Lung (tissue), 13 donors: ENCODE results near the gene ZBTB6. TPM values are rescaled to one million over a fixed set of nuclear protein-coding genes. Genes with fewer than 3 reads are reported as not detected.
A peak's percentile ranks its signal among the peaks of the same experiment; 100 is the strongest.

Experiments used
- ATAC-seq: fragments of 200-7000 bp; cut with Tn5 transposase; one replicate; pipeline ENCODE4 v1.9.1; 2020; ENCODE audit warnings: moderate number of reproducible peaks; ENCODE audit not compliant: insufficient read depth, low FRiP score
- DNase-seq, 3 donors: peaks; one replicate each; pipeline ENCODE4 v3.0.0-alpha.2; 2013 to 2017
- H3K27ac ChIP-seq, 2 donors: one replicate each; pipeline ENCODE4 v1.5.1; 2013; ENCODE audit warnings: mild to moderate bottlenecking in 2 of 2, moderate library complexity in 2 of 2, control low read depth in 1 of 2, inconsistent platforms in 1 of 2, low read depth in 1 of 2, low read length in 1 of 2
- H3K27me3 ChIP-seq, 3 donors: one replicate each; pipeline ENCODE4 v1.5.1; 2013; ENCODE audit warnings: low read length in 2 of 3; ENCODE audit not compliant: control insufficient read depth in 3 of 3, insufficient read depth in 3 of 3
- H3K36me3 ChIP-seq, 4 donors: one replicate each; pipeline ENCODE4 v1.5.1; 2013; ENCODE audit warnings: low read length in 4 of 4, mild to moderate bottlenecking in 1 of 4, moderate library complexity in 1 of 4; ENCODE audit not compliant: control insufficient read depth in 4 of 4, insufficient read depth in 4 of 4
- H3K4me1 ChIP-seq, 5 donors: one replicate each; pipeline ENCODE4 v1.5.1; 2013; ENCODE audit warnings: low read length in 5 of 5, mild to moderate bottlenecking in 2 of 5, moderate library complexity in 1 of 5; ENCODE audit not compliant: control insufficient read depth in 5 of 5, insufficient read depth in 5 of 5
- H3K4me3 ChIP-seq: one replicate; pipeline ENCODE4 v1.5.1; 2013; ENCODE audit warnings: mild to moderate bottlenecking, control low read depth, moderate library complexity
- H3K9ac ChIP-seq, 2 donors: one replicate each; pipeline ENCODE4 v1.5.1; 2013; ENCODE audit warnings: low read length in 2 of 2, control low read depth in 1 of 2; ENCODE audit not compliant: insufficient read depth in 1 of 2
- H3K9me3 ChIP-seq, 4 donors: one replicate each; pipeline ENCODE4 v1.5.1; 2013; ENCODE audit warnings: low read length in 3 of 4, mild to moderate bottlenecking in 1 of 4, moderate library complexity in 1 of 4; ENCODE audit not compliant: control insufficient read depth in 4 of 4, insufficient read depth in 3 of 4
- WGBS, 2 donors: extraction: QIAGEN DNeasy Blood & Tissue Kit; methylation state at CpG; one replicate each; pipeline ENCODE4 v1.1.7; 2013; 5-methylcytosine and 5-hydroxymethylcytosine counted together
- polyA plus RNA-seq, 2 donors: library from polyadenylated mRNA; stranded (reverse); fragments of 200-250 nt; gene quantifications; one replicate each; pipeline ENCODE4 v1.2.1, GENCODE V29; 2013
- small RNA-seq: library from RNA; depleted of rRNA; stranded (forward); fragments of <200 nt; gene quantifications from one replicate; pipeline ENCODE3, GENCODE V24; 2014; ENCODE audit warnings: low replicate concordance
- total RNA-seq, 2 donors: library from RNA; depleted of rRNA in 1 of 2; stranded (reverse); fragments of >200 nt in 1 of 2; gene quantifications; one replicate each; pipeline ENCODE4 v1.2.1, GENCODE V29; 2014 to 2021
- TF ChIP-seq, protein P1 (sequence below): IDR thresholded peaks from 2 replicates; pipeline ENCODE4 v1.5.1; 2012; ENCODE audit warnings: mild to moderate bottlenecking; ENCODE audit errors: control extremely low read depth, extremely low read depth
- donor health status: control.
- donor health status: control.
- donor health status: Bipolar disorder and iron deficiency.
- donor health status: healthy.
- donor health status: DM: yes; HTN: yes; CAD: no.

Gene ZBTB6
- total and polyA plus RNA-seq, 4 donors: 2.5 to 16.6 (median 6.1) TPM

GRCh38 chr9:122865300-122865699 lies 47.8 kb downstream of the ZBTB6 start:
- 69 to 72% methylated on average over 7 of the region's 7 CpGs for WGBS, 2 donors
- H3K9ac ChIP-seq: no peak overlapping the region
- no peak for ATAC-seq
- TF ChIP-seq, protein P1, sequence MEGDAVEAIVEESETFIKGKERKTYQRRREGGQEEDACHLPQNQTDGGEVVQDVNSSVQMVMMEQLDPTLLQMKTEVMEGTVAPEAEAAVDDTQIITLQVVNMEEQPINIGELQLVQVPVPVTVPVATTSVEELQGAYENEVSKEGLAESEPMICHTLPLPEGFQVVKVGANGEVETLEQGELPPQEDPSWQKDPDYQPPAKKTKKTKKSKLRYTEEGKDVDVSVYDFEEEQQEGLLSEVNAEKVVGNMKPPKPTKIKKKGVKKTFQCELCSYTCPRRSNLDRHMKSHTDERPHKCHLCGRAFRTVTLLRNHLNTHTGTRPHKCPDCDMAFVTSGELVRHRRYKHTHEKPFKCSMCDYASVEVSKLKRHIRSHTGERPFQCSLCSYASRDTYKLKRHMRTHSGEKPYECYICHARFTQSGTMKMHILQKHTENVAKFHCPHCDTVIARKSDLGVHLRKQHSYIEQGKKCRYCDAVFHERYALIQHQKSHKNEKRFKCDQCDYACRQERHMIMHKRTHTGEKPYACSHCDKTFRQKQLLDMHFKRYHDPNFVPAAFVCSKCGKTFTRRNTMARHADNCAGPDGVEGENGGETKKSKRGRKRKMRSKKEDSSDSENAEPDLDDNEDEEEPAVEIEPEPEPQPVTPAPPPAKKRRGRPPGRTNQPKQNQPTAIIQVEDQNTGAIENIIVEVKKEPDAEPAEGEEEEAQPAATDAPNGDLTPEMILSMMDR: no peak
- peak overlapping the region in 1 of 2 donors; percentile 9 for H3K27ac ChIP-seq
- DNase-seq: peak in 1 of 3 donors; percentile 3
- H3K4me3 ChIP-seq: no peak overlapping the region
- no peaks in the 10 kb centered on the region for H3K27me3 ChIP-seq
- peaks cover 0 to 22% (median 4%) of the 10 kb centered on the region in 4 donors for H3K36me3 ChIP-seq
- no peaks in the 10 kb centered on the region for H3K9me3 ChIP-seq
- no peaks in the 10 kb centered on the region for H3K4me1 ChIP-seq

- Histone ChIP-seq H3K9ac (no peak overlapping the region), H3K4me1 (no peaks in the 10 kb centered on the region), H3K27ac (no peak overlapping the region), H3K9me3 (no peaks in the 10 kb centered on the region), H3K4me3 (no peak overlapping the region), H3K27me3 (no peaks in the 10 kb centered on the region), H3K36me3 (peaks cover 7 to 24% (median 8%) of the 10 kb centered on the region in 4 donors)
- DNase-seq (no peak), ATAC-seq (no peak)
- TF ChIP-seq, protein P1: no peak
- WGBS, 2 donors: 100% methylated on average over 3 of the region's 3 CpGs
Measured at GRCh38 chr9:122863407-122863806, 49.7 kb downstream of the ZBTB6 start.

DNA sequence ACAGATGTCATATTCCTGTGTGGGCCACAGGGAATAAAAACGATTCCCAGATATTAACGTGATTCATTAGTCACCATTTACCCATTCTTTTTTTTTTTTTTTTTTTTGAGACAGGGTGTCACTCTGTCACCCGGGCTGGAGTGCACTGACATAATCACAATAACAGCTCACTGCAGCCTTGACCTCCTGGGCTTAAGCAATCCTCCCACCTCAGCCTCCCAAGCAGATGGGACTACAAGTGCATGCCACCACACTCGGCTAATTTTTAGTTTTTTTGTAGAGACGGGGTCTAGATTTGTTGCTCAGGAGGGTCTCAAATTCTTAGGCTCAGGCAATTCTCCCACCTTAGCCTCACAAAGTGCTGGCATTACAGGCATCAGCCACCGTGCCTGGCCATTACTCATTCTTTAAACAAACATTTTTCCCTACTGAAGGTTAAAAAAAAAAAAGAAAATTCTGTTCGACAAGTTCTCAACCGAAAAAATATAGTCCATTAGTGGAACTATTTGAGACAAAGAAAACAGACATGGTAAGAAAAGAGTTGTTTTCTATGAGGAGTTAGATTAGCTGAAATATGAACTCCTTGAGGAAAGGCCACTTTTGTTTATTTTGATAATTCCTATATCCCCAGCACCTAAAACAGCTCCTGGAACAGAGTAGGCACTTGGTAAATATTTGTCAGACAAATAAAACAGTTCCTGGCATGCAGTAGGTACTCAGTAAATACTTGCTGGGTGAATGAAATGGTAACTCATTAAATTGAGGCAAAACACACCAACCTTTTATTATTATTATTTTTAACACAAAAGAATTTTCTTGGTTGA lies 52.6 kb downstream of the ZBTB6 start:
- WGBS, 2 donors: 88 to 98% methylated on average over 8 of the region's 8 CpGs

More for the DNA sequence above, 52.6 kb downstream of the ZBTB6 start:
- ATAC-seq: no peak
- Histone ChIP-seq H3K9ac (no peak overlapping the region), H3K36me3 (peaks cover 13 to 38% (median 18%) of the 10 kb centered on the region in 4 donors), H3K27ac (no peak overlapping the region), H3K9me3 (no peaks in the 10 kb centered on the region), H3K27me3 (no peaks in the 10 kb centered on the region), H3K4me1 (no peaks in the 10 kb centered on the region), H3K4me3 (no peak overlapping the region)
- no peak for DNase-seq
- TF ChIP-seq, protein P1: no peak

Small RNA genes within 50 kb of the gene (small RNA-seq; reads per million reads assigned to genes)
- gene RNY1P15 (not detected), gene SNORD90 (2,324 reads per million, percentile 100 among the genes with 10 or more reads in this experiment)

Other genes starting within 250 kb of the ZBTB6 start
- not detected for gene OR1L3, start 238.2 kb downstream of the ZBTB6 start, total RNA-seq
- gene OR1L3, start 238.2 kb downstream of the ZBTB6 start, polyA plus RNA-seq: not detected
- gene OR1L4, start 189.3 kb downstream of the ZBTB6 start, total RNA-seq: not detected
- not detected for gene OR1L4, start 189.3 kb downstream of the ZBTB6 start, polyA plus RNA-seq
- not detected for gene OR1L6, start 171.0 kb downstream of the ZBTB6 start, total RNA-seq
- not detected for gene OR1L6, start 171.0 kb downstream of the ZBTB6 start, polyA plus RNA-seq
- gene OR5C1, start 124.4 kb downstream of the ZBTB6 start, total RNA-seq: not detected
- not detected for gene OR5C1, start 124.4 kb downstream of the ZBTB6 start, polyA plus RNA-seq
- gene OR1K1, start 113.2 kb downstream of the ZBTB6 start, total RNA-seq: not detected
- not detected for gene OR1K1, start 113.2 kb downstream of the ZBTB6 start, polyA plus RNA-seq
- 10 to 100 TPM; 19.6 to 30.2 TPM for gene PDCL, start 84.7 kb downstream of the ZBTB6 start, total RNA-seq
- 10 to 100 TPM; 10.2 to 11.6 TPM for gene PDCL, start 84.7 kb downstream of the ZBTB6 start, polyA plus RNA-seq
- gene RC3H2, start 8.0 kb downstream of the ZBTB6 start, total RNA-seq: 10 to 100 TPM; 37.7 to 60.2 TPM
- 10 to 100 TPM; 11.9 to 13.0 TPM for gene RC3H2, start 8.0 kb downstream of the ZBTB6 start, polyA plus RNA-seq
- 10 to 100 TPM in 1 of 2 donors, 1 to 10 TPM in 1; 4.0 to 15.0 TPM for gene ZBTB26, start 18.2 kb upstream of the ZBTB6 start, total RNA-seq
- 1 to 10 TPM; 2.4 to 2.7 TPM for gene ZBTB26, start 18.2 kb upstream of the ZBTB6 start, polyA plus RNA-seq
- 100 to 1,000 TPM in 1 of 2 donors, 10 to 100 TPM in 1; 55.0 to 103 TPM for gene RABGAP1, start 27.7 kb upstream of the ZBTB6 start, total RNA-seq
- 10 to 100 TPM in 1 of 2 donors, 1 to 10 TPM in 1; 9.6 to 14.7 TPM for gene RABGAP1, start 27.7 kb upstream of the ZBTB6 start, polyA plus RNA-seq
- gene GPR21, start 120.3 kb upstream of the ZBTB6 start, total RNA-seq: 1 to 10 TPM; 3.7 to 6.1 TPM
- under 1 TPM in 1 of 2 donors, not detected in 1; 0.03 TPM for gene GPR21, start 120.3 kb upstream of the ZBTB6 start, polyA plus RNA-seq